Mucosa of descending colon (tissue), 3 donors: Measurements from ENCODE around the gene DICER1. TPM values are rescaled to one million over a fixed set of nuclear protein-coding genes. Genes with fewer than 3 reads are reported as not detected.

ENCODE experiments used
- ATAC-seq: fragments of 200-7000 bp; cut with Tn5 transposase; one replicate; pipeline ENCODE4 v1.9.1; 2020; ENCODE audit warnings: mild to moderate bottlenecking, moderate library complexity
- DNase-seq, 3 donors: peaks; one replicate each; pipeline ENCODE4 v3.0.0-alpha.2; 2020
- H3K36me3 ChIP-seq: fragments of 200-600 bp; one replicate; pipeline ENCODE4 v1.8.0; 2021; ENCODE audit warnings: low read depth, mild to moderate bottlenecking
- H3K4me1 ChIP-seq: fragments of 200-600 bp; one replicate; pipeline ENCODE4 v1.8.0; 2021; ENCODE audit warnings: low read depth, mild to moderate bottlenecking
- H3K4me3 ChIP-seq: fragments of 200-600 bp; one replicate; pipeline ENCODE4 v1.8.0; 2021; ENCODE audit warnings: mild to moderate bottlenecking
- H3K9me3 ChIP-seq: fragments of 200-600 bp; one replicate; pipeline ENCODE4 v1.8.0; 2021; ENCODE audit warnings: mild to moderate bottlenecking
- intact Hi-C, 2 donors: fragments of 100-400 bp; cut with DNase I in 1 of 2; cut with micrococcal nuclease in 1 of 2; formaldehyde crosslinking; loops; one replicate each; pipeline versions ENCODE4 v1.11.0 to v1.11.1; 2022; cut with DNase I, micrococcal nuclease
- total RNA-seq, 3 donors: library from RNA; stranded (reverse); fragmentation: NEBNext Ultra II Directional in 2 of 3; extraction: Animal tissue kit (Norgen Biotek cat#: 25700) in 2 of 3; gene quantifications; one replicate each; pipeline versions ENCODE4 v1.2.1 to v1.2.4, GENCODE V29; 2021 to 2023
- TF ChIP-seq, protein P1 (sequence below): fragments of 200-600 bp; IDR thresholded peaks from one replicate; pipeline ENCODE4 v1.8.0; 2022; ENCODE audit warnings: antibody characterized with exemption, mild to moderate bottlenecking
- donor health status: DM: no; HTN: no; CAD: no; lungs with moderate emphysema.
- donor health status: DM: no; HTN: no; CAD: no.
- donor health status: DM: no; HTN: yes; CAD: no.

Gene DICER1
- total RNA-seq, 3 donors from 2014 or later: 61.6 to 72.1 (median 65.9) TPM

DNA sequence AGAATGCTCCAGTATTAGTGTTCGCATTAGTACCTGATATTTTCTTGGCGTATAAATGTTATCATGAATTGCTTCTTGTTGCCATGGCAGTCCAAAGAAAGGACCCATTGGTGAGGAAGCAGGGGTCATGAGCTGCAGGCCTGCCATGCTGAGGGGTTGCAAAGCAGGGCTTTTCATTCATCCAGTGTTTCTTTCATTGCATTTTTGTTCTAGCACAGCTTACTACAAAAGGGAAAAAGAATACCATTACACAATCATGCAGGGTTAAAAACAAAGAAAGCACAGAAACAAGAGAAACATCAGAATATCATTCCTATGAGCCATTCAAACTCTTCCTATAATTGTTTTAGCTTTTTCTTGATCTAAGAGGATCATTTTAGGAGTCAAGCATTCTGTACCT lies 24.0 kb downstream of the DICER1 start:
- no peak for ATAC-seq
- no peak for DNase-seq
- no peaks in the 10 kb centered on the region for H3K36me3 ChIP-seq
- TF ChIP-seq, protein P1, sequence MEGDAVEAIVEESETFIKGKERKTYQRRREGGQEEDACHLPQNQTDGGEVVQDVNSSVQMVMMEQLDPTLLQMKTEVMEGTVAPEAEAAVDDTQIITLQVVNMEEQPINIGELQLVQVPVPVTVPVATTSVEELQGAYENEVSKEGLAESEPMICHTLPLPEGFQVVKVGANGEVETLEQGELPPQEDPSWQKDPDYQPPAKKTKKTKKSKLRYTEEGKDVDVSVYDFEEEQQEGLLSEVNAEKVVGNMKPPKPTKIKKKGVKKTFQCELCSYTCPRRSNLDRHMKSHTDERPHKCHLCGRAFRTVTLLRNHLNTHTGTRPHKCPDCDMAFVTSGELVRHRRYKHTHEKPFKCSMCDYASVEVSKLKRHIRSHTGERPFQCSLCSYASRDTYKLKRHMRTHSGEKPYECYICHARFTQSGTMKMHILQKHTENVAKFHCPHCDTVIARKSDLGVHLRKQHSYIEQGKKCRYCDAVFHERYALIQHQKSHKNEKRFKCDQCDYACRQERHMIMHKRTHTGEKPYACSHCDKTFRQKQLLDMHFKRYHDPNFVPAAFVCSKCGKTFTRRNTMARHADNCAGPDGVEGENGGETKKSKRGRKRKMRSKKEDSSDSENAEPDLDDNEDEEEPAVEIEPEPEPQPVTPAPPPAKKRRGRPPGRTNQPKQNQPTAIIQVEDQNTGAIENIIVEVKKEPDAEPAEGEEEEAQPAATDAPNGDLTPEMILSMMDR: no peak
- H3K9me3 ChIP-seq: no peaks in the 10 kb centered on the region
- H3K4me3 ChIP-seq: no peak overlapping the region
- intact Hi-C loops: no loop called here
- peaks cover 4% of the 10 kb centered on the region for H3K4me1 ChIP-seq

DNA sequence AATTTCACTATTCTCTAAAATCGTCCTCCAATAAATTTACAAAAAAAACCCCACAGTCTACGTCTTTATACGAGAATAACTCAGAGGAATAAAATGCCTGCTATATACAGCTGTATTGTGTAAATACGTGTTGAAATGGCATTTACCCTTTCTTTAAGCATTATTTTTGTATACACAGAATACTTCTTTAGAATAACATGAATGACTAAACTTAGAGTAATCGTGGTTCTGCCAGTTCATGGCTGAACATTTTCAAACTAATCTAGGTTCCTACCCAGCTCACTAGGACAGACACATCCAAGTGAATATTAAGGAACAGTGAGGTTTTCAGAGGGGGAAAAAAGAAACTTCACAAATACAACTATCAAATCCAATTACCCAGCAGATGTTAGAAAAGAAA lies 24.6 kb downstream of the DICER1 start:
- intact Hi-C loops: no loop called here
- no peaks in the 10 kb centered on the region for H3K4me1 ChIP-seq
- no peak overlapping the region for H3K4me3 ChIP-seq
- no peaks in the 10 kb centered on the region for H3K36me3 ChIP-seq
- no peak for ATAC-seq
- H3K9me3 ChIP-seq: no peaks in the 10 kb centered on the region
- TF ChIP-seq, protein P1: no peak
- DNase-seq: no peak

DNA sequence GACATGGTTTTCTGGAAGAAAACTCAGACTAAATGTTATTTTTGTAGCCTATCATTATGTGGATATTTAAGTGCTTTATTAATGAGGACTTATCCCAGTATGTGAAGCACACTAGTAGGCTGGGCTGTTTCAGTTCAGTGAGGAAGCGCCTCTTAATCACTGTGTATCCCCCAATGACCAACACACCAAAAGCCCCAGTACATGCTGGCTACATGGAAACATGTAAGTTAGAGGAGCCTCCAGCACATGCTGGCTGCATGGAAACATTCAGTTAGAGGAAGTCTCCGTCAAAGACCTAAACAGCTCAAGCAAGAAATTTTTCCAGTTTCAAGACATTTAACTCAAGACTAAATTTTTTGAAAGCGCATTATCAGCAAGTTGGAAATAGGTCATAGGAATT lies 26.8 kb downstream of the DICER1 start:
- ATAC-seq (no peak), DNase-seq (no peak)
- Histone ChIP-seq H3K36me3 (no peaks in the 10 kb centered on the region), H3K4me3 (no peak overlapping the region), H3K4me1 (no peaks in the 10 kb centered on the region), H3K9me3 (no peaks in the 10 kb centered on the region)
- intact Hi-C loops: no loop called here
- TF ChIP-seq, protein P1: no peak

DNA sequence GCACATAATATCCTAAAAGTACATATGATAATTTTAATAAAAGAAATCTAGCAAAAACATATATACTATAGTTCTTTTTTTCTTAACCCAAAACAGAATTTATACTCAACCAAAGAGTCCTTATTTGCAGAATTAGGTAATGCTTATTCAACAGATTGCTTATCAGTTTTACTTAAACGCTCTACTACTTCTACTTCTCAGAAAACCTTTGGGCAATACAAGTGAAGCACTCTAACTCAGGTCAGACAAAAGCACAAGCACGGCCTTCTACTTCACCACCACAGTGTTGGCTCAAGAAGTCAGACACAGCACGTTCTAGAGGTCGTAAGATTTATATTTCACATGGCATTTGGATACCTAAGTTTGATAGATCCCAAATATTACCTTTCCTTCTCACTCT lies 29.2 kb downstream of the DICER1 start:
- no peaks in the 10 kb centered on the region for H3K36me3 ChIP-seq
- intact Hi-C loops: no loop called here
- no peak for DNase-seq
- no peaks in the 10 kb centered on the region for H3K4me1 ChIP-seq
- no peak for ATAC-seq
- no peak overlapping the region for H3K4me3 ChIP-seq
- TF ChIP-seq, protein P1: no peak
- H3K9me3 ChIP-seq: no peaks in the 10 kb centered on the region

DNA sequence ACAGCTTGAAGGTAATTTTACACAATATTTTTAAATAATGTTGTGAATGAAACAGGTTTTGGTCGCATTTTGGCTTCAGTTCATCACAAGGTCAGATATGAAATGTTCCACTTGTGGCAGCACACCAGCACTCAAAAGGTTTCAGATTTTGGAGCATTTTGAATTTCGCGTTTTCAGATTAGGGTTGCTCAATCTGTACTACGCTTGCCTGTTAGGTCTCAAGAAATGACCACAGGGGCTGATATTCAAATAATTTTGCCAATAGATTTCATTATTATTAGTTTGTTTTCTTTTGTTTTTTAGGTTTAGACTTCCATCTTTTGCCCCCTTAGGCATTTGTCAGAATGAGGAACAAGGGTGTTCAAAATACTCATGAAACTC lies 29.8 kb downstream of the DICER1 start:
- intact Hi-C loops: no loop called here
- TF ChIP-seq, protein P1: no peak
- DNase-seq (no peak), ATAC-seq (no peak)
- Histone ChIP-seq H3K4me3 (no peak overlapping the region), H3K36me3 (no peaks in the 10 kb centered on the region), H3K9me3 (no peaks in the 10 kb centered on the region), H3K4me1 (no peaks in the 10 kb centered on the region)

DNA sequence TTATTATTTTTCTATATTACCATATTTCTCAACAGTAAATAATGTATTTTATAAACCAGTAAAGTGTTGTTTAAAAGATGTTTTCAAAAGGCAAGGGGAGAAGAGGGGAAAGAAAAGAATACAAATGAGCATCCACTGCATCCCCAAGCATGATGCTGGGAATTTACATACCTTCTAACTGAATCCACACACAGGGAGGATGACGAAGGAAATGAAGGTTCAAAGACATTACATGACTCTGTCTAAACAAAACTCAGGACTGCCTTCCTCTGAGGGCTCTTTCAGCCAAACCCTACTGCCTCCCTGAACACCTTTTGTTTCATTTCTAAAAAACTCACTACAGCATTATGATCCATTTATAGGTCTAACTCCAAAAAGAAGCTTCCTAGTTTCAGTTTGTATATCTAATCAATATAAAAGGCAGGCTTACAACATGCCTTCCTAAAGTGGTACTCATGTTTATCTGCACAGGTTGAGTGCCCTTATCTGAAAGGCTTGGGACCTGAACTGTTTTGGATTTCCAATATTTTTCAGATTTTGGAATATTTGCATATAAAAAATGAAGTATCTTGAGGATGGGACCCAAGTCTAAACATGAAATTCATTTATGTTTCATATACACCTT lies 30.3 kb downstream of the DICER1 start:
- Histone ChIP-seq H3K4me3 (no peak overlapping the region), H3K9me3 (no peaks in the 10 kb centered on the region), H3K4me1 (no peaks in the 10 kb centered on the region), H3K36me3 (no peaks in the 10 kb centered on the region)
- TF ChIP-seq, protein P1: no peak
- no peak for DNase-seq
- ATAC-seq: no peak
- intact Hi-C loops: no loop called here
